ENCODE results near the gene USP22. TPM values are rescaled to one million over a fixed set of nuclear protein-coding genes. Genes with fewer than 3 reads are reported as not detected.

The USP22 gene
- total RNA-seq, 3 donors from 2014 or later (not counting 1 experiment from before 2014, with no cell fraction given) = 121 to 155 (median 140) TPM

- ATAC-seq = no peak
- no peaks in the 10 kb centered on the region for H3K4me1 ChIP-seq (ENCODE audit: control insufficient read depth, insufficient read depth, low read length)
Observed at GRCh38 chr17:21075739-21076085, 32.9 kb upstream of the USP22 start.

GRCh38 chr17:21072745-21073197 lies 30.0 kb upstream of the USP22 start:
- no peaks in the 10 kb centered on the region for H3K4me1 Mint-ChIP-seq
- DNase-seq (no peak), ATAC-seq (no peak)
- intact Hi-C loops (cut with micrococcal nuclease) = no loop called here
- TF ChIP-seq, protein P1, sequence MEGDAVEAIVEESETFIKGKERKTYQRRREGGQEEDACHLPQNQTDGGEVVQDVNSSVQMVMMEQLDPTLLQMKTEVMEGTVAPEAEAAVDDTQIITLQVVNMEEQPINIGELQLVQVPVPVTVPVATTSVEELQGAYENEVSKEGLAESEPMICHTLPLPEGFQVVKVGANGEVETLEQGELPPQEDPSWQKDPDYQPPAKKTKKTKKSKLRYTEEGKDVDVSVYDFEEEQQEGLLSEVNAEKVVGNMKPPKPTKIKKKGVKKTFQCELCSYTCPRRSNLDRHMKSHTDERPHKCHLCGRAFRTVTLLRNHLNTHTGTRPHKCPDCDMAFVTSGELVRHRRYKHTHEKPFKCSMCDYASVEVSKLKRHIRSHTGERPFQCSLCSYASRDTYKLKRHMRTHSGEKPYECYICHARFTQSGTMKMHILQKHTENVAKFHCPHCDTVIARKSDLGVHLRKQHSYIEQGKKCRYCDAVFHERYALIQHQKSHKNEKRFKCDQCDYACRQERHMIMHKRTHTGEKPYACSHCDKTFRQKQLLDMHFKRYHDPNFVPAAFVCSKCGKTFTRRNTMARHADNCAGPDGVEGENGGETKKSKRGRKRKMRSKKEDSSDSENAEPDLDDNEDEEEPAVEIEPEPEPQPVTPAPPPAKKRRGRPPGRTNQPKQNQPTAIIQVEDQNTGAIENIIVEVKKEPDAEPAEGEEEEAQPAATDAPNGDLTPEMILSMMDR (IDR thresholded peaks at IDR 0.05) = no peak
- no peaks in the 10 kb centered on the region for H3K9me3 Mint-ChIP-seq
- H3K27ac Mint-ChIP-seq = no peak overlapping the region
- no peaks in the 10 kb centered on the region for H3K36me3 Mint-ChIP-seq
- Histone ChIP-seq H3K27me3 (ENCODE audit: control insufficient read depth, insufficient read depth, low read length) (no peaks in the 10 kb centered on the region), H3K9me3 (ENCODE audit: control insufficient read depth, insufficient read depth, low read length) (no peaks in the 10 kb centered on the region), H3K4me3 (ENCODE audit: low read length) (no peak overlapping the region), H3K4me1 (ENCODE audit: control insufficient read depth, insufficient read depth, low read length) (no peaks in the 10 kb centered on the region), H3K36me3 (ENCODE audit: control insufficient read depth, insufficient read depth, low read length) (no peaks in the 10 kb centered on the region), H3K27ac (ENCODE audit: low read length) (no peak overlapping the region)
- H3K4me3 Mint-ChIP-seq = no peak overlapping the region
- WGBS (ENCODE audit: insufficient coverage) = 91% methylated on average over 11 of the region's 11 CpGs
- H3K27me3 Mint-ChIP-seq (ENCODE audit: low read depth in 2 of 2) = peaks cover 0 to 6% of the 10 kb centered on the region in 2 donors

More at GRCh38 chr17:21075739-21076085, 32.9 kb upstream of the USP22 start:
- Histone ChIP-seq H3K27ac (ENCODE audit: low read length) (no peak overlapping the region), H3K27me3 (ENCODE audit: control insufficient read depth, insufficient read depth, low read length) (no peaks in the 10 kb centered on the region), H3K9me3 (ENCODE audit: control insufficient read depth, insufficient read depth, low read length) (no peaks in the 10 kb centered on the region), H3K4me3 (ENCODE audit: low read length) (no peak overlapping the region), H3K36me3 (ENCODE audit: control insufficient read depth, insufficient read depth, low read length) (no peaks in the 10 kb centered on the region)
- no peak for DNase-seq
- Mint-ChIP-seq H3K27me3 (ENCODE audit: low read depth in 2 of 2) (peaks cover 18 to 22% of the 10 kb centered on the region in 2 donors), H3K4me3 (no peak overlapping the region), H3K36me3 (no peaks in the 10 kb centered on the region), H3K9me3 (no peaks in the 10 kb centered on the region), H3K4me1 (no peaks in the 10 kb centered on the region), H3K27ac (no peak overlapping the region)
- intact Hi-C loops (cut with micrococcal nuclease) = no loop called here
- TF ChIP-seq, protein P1 (IDR thresholded peaks at IDR 0.05) = no peak
- WGBS (ENCODE audit: insufficient coverage) = 82% methylated on average over 11 of the region's 11 CpGs

GRCh38 chr17:21066394-21066793 lies 23.6 kb upstream of the USP22 start:
- H3K4me1 Mint-ChIP-seq = no peaks in the 10 kb centered on the region
- H3K4me3 Mint-ChIP-seq = no peak overlapping the region
- H3K9me3 Mint-ChIP-seq = no peaks in the 10 kb centered on the region
- intact Hi-C loops (cut with micrococcal nuclease) = no loop called here
- TF ChIP-seq, protein P1 (IDR thresholded peaks at IDR 0.05) = no peak
- Histone ChIP-seq H3K9me3 (ENCODE audit: control insufficient read depth, insufficient read depth, low read length) (no peaks in the 10 kb centered on the region), H3K27ac (ENCODE audit: low read length) (no peak overlapping the region), H3K36me3 (ENCODE audit: control insufficient read depth, insufficient read depth, low read length) (no peaks in the 10 kb centered on the region), H3K4me1 (ENCODE audit: control insufficient read depth, insufficient read depth, low read length) (peaks cover 4% of the 10 kb centered on the region), H3K4me3 (ENCODE audit: low read length) (no peak overlapping the region), H3K27me3 (ENCODE audit: control insufficient read depth, insufficient read depth, low read length) (no peaks in the 10 kb centered on the region)
- no peaks in the 10 kb centered on the region for H3K27me3 Mint-ChIP-seq (ENCODE audit: low read depth in 2 of 2)
- WGBS (ENCODE audit: insufficient coverage) = 52% methylated on average over 2 of the region's 2 CpGs
- no peaks in the 10 kb centered on the region for H3K36me3 Mint-ChIP-seq
- ATAC-seq = no peak
- DNase-seq = no peak
- no peak overlapping the region for H3K27ac Mint-ChIP-seq

- DNase-seq = no peak
Observed at GRCh38 chr17:21061971-21062526, 19.2 kb upstream of the USP22 start.

More at GRCh38 chr17:21061971-21062526, 19.2 kb upstream of the USP22 start:
- intact Hi-C loops (cut with micrococcal nuclease) = no loop called here
- H3K27ac Mint-ChIP-seq = no peak overlapping the region
- no peak overlapping the region for H3K4me3 Mint-ChIP-seq
- WGBS (ENCODE audit: insufficient coverage) = 59% methylated on average over 7 of the region's 7 CpGs
- no peaks in the 10 kb centered on the region for H3K27me3 Mint-ChIP-seq (ENCODE audit: low read depth in 2 of 2)
- H3K27ac ChIP-seq (ENCODE audit: low read length) = no peak overlapping the region
- H3K4me1 ChIP-seq (ENCODE audit: control insufficient read depth, insufficient read depth, low read length) = peaks cover 4% of the 10 kb centered on the region
- H3K36me3 ChIP-seq (ENCODE audit: control insufficient read depth, insufficient read depth, low read length) = no peaks in the 10 kb centered on the region
- H3K9me3 Mint-ChIP-seq = no peaks in the 10 kb centered on the region
- H3K36me3 Mint-ChIP-seq = no peaks in the 10 kb centered on the region
- no peak overlapping the region for H3K4me3 ChIP-seq (ENCODE audit: low read length)
- H3K9me3 ChIP-seq (ENCODE audit: control insufficient read depth, insufficient read depth, low read length) = no peaks in the 10 kb centered on the region
- no peaks in the 10 kb centered on the region for H3K27me3 ChIP-seq (ENCODE audit: control insufficient read depth, insufficient read depth, low read length)
- ATAC-seq = no peak
- no peaks in the 10 kb centered on the region for H3K4me1 Mint-ChIP-seq
- TF ChIP-seq, protein P1 (IDR thresholded peaks at IDR 0.05) = no peak

Measured in natural killer cell (primary cell).